Heart right ventricle (tissue), 16 donors: Measurements from ENCODE around the gene VSTM2A. TPM values are rescaled to one million over a fixed set of nuclear protein-coding genes. Genes with fewer than 3 reads are reported as not detected.
A peak's percentile ranks its signal among the peaks of the same experiment; 100 is the strongest.
"Not testable (repeated sequence)": the region's sequence is repeated elsewhere in the genome, so short reads cannot be mapped to it uniquely, and the experiment has no call there.

ENCODE experiments used
- ATAC-seq, 8 donors: fragments of 200-7000 bp; cut with Tn5 transposase; one replicate each; pipeline ENCODE4 v1.9.1; 2020; ENCODE audit warnings: mild to moderate bottlenecking in 8 of 8, moderate library complexity in 8 of 8, moderate number of reproducible peaks in 1 of 8
- DNase-seq, 2 donors: peaks; one replicate each; pipeline ENCODE4 v3.0.0-alpha.2; 2020
- H3K27ac ChIP-seq, 10 donors: fragments of 200-600 bp; sonication (generic) in 2 of 10; one replicate each; pipeline versions ENCODE4 v1.5.0 to v1.8.0; 2020 to 2022; ENCODE audit warnings: mild to moderate bottlenecking in 3 of 10
- H3K27me3 ChIP-seq, 7 donors: fragments of 200-600 bp; one replicate each; pipeline ENCODE4 v1.8.0; 2021 to 2022; ENCODE audit warnings: mild to moderate bottlenecking in 2 of 7
- H3K36me3 ChIP-seq, 9 donors: fragments of 200-600 bp; sonication (generic) in 1 of 9; one replicate each; pipeline versions ENCODE4 v1.5.0 to v1.8.0; 2020 to 2022; ENCODE audit warnings: mild to moderate bottlenecking in 2 of 9
- H3K4me1 ChIP-seq, 9 donors: fragments of 200-600 bp; sonication (generic) in 1 of 9; one replicate each; pipeline versions ENCODE4 v1.5.0 to v1.8.0; 2020 to 2022; ENCODE audit warnings: mild to moderate bottlenecking in 4 of 9
- H3K4me3 ChIP-seq, 10 donors: fragments of 200-600 bp; sonication (generic) in 2 of 10; one replicate each; pipeline versions ENCODE4 v1.5.0 to v1.8.0; 2020 to 2022; ENCODE audit warnings: mild to moderate bottlenecking in 7 of 10, moderate library complexity in 2 of 10
- H3K9me3 ChIP-seq, 11 donors: fragments of 200-600 bp in 10 of 11; sonication (generic) in 2 of 11; one replicate each; pipeline versions ENCODE4 v1.5.0 to v1.8.0; 2013 to 2022; ENCODE audit warnings: mild to moderate bottlenecking in 2 of 11, control low read depth in 1 of 11, moderate library complexity in 1 of 11
- WGBS, 2 donors: extraction: QIAGEN DNeasy Blood & Tissue Kit; methylation state at CpG; one replicate each; pipeline ENCODE4 v1.1.7; 2013; ENCODE audit warnings: inconsistent platforms in 1 of 2; 5-methylcytosine and 5-hydroxymethylcytosine counted together
- intact Hi-C, 10 donors: fragments of 100-400 bp; cut with DNase I; formaldehyde crosslinking; loops; one replicate each; pipeline versions ENCODE4 v1.11.1 to v1.14.2; 2022
- long read RNA-seq, 3 donors: library from polyadenylated mRNA; unstranded; transcript quantifications; one replicate each; pipeline ENCODE4 v2.0.0, GENCODE V29; 2020 to 2021
- polyA plus RNA-seq, 2 donors: library from polyadenylated mRNA; stranded (reverse); fragments of 200-250 nt; gene quantifications; one replicate each; pipeline ENCODE4 v1.2.3, GENCODE V29; 2013
- total RNA-seq, 10 donors: library from RNA; stranded (reverse); fragmentation: NEBNext Ultra II Directional in 3 of 10; extraction: Animal tissue kit (Norgen Biotek cat#: 25700) in 3 of 10; gene quantifications; one replicate each; pipeline versions ENCODE4 v1.2.1 to v1.2.4, GENCODE V29; 2021 to 2023
- TF ChIP-seq, protein P1 (sequence below), 9 donors: fragments of 200-600 bp; sonication (generic) in 2 of 9; IDR thresholded peaks; one replicate each; pipeline versions ENCODE4 v1.5.0 to v1.8.0; 2021 to 2022; ENCODE audit warnings: antibody characterized with exemption in 9 of 9, mild to moderate bottlenecking in 5 of 9, moderate library complexity in 1 of 9
- donor health status: Arrhythmogenic right ventricular cardiomyopathy.
- donor health status: ischemic (EF 13 %, LVEDD 7.1; RV severe dilation, severe dysfunction).
- donor health status: healthy with polysubstance abuse.
- donor health status: DM: no; HTN: yes; CAD: no.
- donor health status: DM: no; HTN: no; CAD: no.
- donor health status: ischemic (EF 25% LVEDD 6.9; RV normal size, moderate dysfunction).
- donor health status: ischemic (EF 25% LVEDD 5.7; RV mildly dilated, moderate dysfunction).
- donor health status: healthy.
- donor health status: DM: yes; HTN: yes; CAD: no.
- donor health status: Ischemic cardiomyopathy.
- donor health status: ischemic (EF 35%, LVEDD 5.7; RV mildly dilated, moderate dysfunction).
- donor health status: nonischemic (EF 11% LVEDD 7.7; RV severe dilation, severe dysfunction).
- donor health status: DM: yes; HTN: yes; CAD: no.
- donor health status: PGD.
- donor health status: ischemic (EF 29% LVEDD 5.4; RV normal size, mild dysfunction).
- donor health status: nonischemic (EF 23%, LVEDD 6.1; RV moderate dilation, normal function).

Gene VSTM2A, protein sequence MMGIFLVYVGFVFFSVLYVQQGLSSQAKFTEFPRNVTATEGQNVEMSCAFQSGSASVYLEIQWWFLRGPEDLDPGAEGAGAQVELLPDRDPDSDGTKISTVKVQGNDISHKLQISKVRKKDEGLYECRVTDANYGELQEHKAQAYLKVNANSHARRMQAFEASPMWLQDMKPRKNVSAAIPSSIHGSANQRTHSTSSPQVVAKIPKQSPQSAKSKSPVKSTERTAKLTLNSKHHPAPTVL
- total RNA-seq (not detected), polyA plus RNA-seq (not detected)
- long read RNA-seq, donor 1 = 0 reads
- long read RNA-seq, donor 2 = 0 reads
- long read RNA-seq, donor 3 = 0 reads

DNA sequence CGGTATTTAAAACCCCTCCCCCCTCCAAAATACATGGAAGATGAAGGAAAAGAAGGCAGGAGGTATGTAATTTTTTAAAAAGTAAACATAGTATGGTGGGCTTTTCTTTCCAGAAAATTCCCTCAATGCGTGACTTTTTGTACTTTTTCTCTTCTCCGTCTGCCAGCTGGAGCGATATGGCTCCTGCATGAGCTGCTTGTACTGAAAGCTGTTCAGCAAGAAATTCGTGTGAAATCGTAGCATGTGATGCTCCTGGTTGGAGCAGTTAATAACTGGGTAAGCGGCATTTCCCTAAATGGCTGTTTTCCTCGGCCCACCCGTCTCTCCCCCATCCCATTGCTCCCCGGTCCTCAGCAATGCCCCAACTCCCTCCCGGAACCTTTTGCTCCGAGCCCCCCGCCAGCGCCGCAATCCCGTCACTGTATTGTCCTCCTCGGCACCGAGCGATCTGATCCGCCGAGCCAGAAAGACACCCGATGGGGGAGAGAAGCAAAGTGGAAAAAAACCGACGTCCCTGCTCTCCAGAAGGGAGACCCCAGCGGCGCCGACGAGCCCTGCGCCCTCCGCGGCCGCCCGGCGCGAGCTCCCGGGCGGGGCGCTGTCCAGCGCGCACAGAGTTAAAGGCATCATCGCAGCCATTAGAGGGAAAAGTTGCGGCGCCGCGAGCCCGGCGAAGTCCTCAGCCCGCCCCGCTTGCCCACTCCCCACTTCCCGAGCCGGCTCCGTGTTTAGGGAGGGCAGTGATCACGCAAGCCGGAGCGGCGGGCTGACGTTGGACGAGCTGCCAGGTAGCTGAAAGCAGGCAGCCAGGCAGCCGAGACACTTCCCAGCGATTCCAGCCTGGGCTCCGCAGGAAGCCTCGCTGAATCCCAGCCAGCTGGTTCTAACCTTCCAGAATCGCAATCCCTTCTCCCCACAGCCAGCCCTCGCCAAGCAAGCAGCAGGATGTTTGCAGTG is at the start of gene VSTM2A:
TSS of gene VSTM2A (plus strand) at position 707 of the 957 bp plus-strand sequence. CDS start 356 bp downstream, outside the sequence.
- DNase-seq = no peak
- TF ChIP-seq, protein P1, sequence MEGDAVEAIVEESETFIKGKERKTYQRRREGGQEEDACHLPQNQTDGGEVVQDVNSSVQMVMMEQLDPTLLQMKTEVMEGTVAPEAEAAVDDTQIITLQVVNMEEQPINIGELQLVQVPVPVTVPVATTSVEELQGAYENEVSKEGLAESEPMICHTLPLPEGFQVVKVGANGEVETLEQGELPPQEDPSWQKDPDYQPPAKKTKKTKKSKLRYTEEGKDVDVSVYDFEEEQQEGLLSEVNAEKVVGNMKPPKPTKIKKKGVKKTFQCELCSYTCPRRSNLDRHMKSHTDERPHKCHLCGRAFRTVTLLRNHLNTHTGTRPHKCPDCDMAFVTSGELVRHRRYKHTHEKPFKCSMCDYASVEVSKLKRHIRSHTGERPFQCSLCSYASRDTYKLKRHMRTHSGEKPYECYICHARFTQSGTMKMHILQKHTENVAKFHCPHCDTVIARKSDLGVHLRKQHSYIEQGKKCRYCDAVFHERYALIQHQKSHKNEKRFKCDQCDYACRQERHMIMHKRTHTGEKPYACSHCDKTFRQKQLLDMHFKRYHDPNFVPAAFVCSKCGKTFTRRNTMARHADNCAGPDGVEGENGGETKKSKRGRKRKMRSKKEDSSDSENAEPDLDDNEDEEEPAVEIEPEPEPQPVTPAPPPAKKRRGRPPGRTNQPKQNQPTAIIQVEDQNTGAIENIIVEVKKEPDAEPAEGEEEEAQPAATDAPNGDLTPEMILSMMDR (IDR thresholded peaks at IDR 0.05) = no peak

DNA sequence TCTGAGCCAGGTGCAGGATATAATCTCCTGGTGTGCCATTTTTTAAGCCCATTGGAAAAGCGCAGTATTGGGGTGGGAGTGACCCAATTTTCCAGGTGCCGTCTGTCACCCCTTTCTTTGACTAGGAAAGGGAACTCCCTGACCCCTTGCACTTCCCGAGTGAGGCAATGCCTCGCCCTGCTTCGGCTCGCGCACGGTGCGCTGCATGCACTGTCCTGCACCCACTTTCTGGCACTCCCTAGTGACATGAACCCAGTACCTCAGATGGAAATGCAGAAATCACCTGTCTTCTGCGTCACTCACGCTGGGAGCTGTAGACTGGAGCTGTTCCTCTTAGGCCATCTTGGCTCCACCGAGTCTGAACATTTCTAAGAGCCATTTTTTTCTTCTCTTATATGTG is 37.6 kb upstream of the VSTM2A start:
- H3K36me3 ChIP-seq, H3K4me3 ChIP-seq, ATAC-seq, H3K27ac ChIP-seq, H3K4me1 ChIP-seq, DNase-seq, intact Hi-C loops, H3K27me3 ChIP-seq: not testable (repeated sequence)
- H3K9me3 ChIP-seq = peaks cover 0 to 30% (median 0%) of the 10 kb centered on the region in 11 donors
- 81 to 83% methylated on average over 10 to 12 of the region's 12 CpGs for WGBS, 2 donors

More for the DNA sequence above, at the start of gene VSTM2A:
- no peaks in the 10 kb centered on the region for H3K9me3 ChIP-seq
- H3K27ac ChIP-seq = no peak within 1 kb of the TSS
- intact Hi-C loops = no loop called here
- WGBS, 2 donors = 0 to 1% methylated on average over 62 to 64 of the region's 64 CpGs
- peak in 4 of 8 donors; percentile 23 to 58 (median 46) for ATAC-seq
- H3K4me1 ChIP-seq = peaks cover 0 to 16% (median 10%) of the 10 kb centered on the region in 9 donors
- peak within 1 kb of the TSS in 9 of 10 donors; percentile 7 to 49 (median 35) for H3K4me3 ChIP-seq
- H3K27me3 ChIP-seq = peaks cover 6 to 93% (median 69%) of the 10 kb centered on the region in 7 donors
- no peaks in the 10 kb centered on the region for H3K36me3 ChIP-seq

DNA sequence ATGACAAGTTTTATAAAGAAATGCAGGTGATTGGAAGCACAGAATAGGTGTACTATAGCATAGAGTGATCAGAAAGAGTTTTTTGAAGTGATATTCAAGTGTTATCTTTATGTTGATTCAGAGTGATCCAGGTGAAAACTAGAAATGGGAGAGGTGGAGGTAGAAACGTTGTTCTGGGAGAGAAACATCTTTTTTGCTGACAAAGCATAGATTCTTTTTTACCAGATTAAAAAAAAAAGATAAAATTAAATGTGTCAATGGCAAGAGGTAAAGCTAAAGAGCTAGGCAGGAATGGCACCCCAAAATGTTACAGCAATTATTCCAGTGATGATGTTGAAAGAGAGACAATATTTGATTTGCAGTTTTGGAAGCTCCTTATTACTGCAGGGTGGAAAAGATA is 12.6 kb upstream of the VSTM2A start:
- Histone ChIP-seq H3K27me3 (no peaks in the 10 kb centered on the region), H3K27ac (no peak overlapping the region), H3K4me3 (no peak overlapping the region), H3K4me1 (no peaks in the 10 kb centered on the region), H3K9me3 (peaks cover 0 to 11% (median 0%) of the 10 kb centered on the region in 11 donors), H3K36me3 (no peaks in the 10 kb centered on the region)
- TF ChIP-seq, protein P1 (IDR thresholded peaks at IDR 0.05) = no peak
- ATAC-seq (no peak), DNase-seq (no peak)
- WGBS, 2 donors = 18 to 53% methylated on average over 1 of the region's 1 CpG
- intact Hi-C loops = no loop called here

DNA sequence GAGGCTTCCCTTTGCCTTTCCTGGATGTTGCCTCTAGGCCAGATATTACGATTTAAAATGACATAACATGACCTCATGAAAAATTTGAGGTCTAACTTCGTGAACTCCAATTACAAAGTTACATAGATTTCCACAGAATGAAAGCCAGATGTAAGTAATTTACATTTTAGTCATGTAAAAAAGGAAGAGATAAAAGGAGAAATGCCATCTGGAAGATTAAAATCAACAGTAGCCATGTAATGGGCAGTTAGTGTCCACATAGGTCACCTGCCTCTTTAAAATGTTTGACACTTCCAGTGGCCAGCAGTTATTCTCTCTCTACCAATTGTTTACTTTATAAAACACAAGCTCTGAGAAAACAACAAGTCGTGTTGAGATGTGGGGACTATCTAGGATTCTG is 4.1 kb upstream of the VSTM2A start:
- TF ChIP-seq, protein P1 (IDR thresholded peaks at IDR 0.05) = no peak
- no peak overlapping the region for H3K27ac ChIP-seq

More for the DNA sequence above, 4.1 kb upstream of the VSTM2A start:
- Histone ChIP-seq H3K9me3 (no peaks in the 10 kb centered on the region), H3K4me3 (no peak overlapping the region), H3K27me3 (peaks cover 0 to 54% (median 35%) of the 10 kb centered on the region in 7 donors), H3K4me1 (peaks cover 0 to 15% (median 10%) of the 10 kb centered on the region in 9 donors), H3K36me3 (no peaks in the 10 kb centered on the region)
- ATAC-seq (no peak), DNase-seq (no peak)
- WGBS, 2 donors = 47 to 51% methylated on average over 3 of the region's 3 CpGs
- intact Hi-C loops = no loop called here
